GM19238 (cell line): ENCODE measurements around the gene CD46.
"Not testable (repeated sequence)": the region's sequence is repeated elsewhere in the genome, so short reads cannot be mapped to it uniquely, and the experiment has no call there.

ENCODE experiments used
- DNase-seq: peaks from one replicate; pipeline ENCODE4 v3.0.0; 2011; ENCODE audit warnings: low spot score; ENCODE audit not compliant: insufficient read length

The CD46 gene

GRCh38 chr1:207751790-207752455, at the start of gene CD46:
Gene CD46 (plus strand): TSS chr1:207752054. CDS start chr1:207752213, 159 bp downstream.
- DNase-seq = peak; percentile 75

GRCh38 chr1:207702317-207702716, 49.5 kb upstream of the CD46 start:
- no peak for DNase-seq

- no peak for DNase-seq
Observed at GRCh38 chr1:207703712-207704111, 48.1 kb upstream of the CD46 start.

- DNase-seq = not testable (repeated sequence)
Observed at GRCh38 chr1:207708004-207708403, 43.9 kb upstream of the CD46 start.

GRCh38 chr1:207711285-207711684, 40.6 kb upstream of the CD46 start:
- DNase-seq = no peak

GRCh38 chr1:207712701-207713100, 39.2 kb upstream of the CD46 start:
- not testable (repeated sequence) for DNase-seq

GRCh38 chr1:207713529-207713928, 38.3 kb upstream of the CD46 start:
- DNase-seq = no peak

- DNase-seq = no peak
Observed at GRCh38 chr1:207719234-207719633, 32.6 kb upstream of the CD46 start.

- DNase-seq = not testable (repeated sequence)
Observed at GRCh38 chr1:207728200-207728858, 23.5 kb upstream of the CD46 start.

GRCh38 chr1:207737503-207738157, 14.2 kb upstream of the CD46 start:
- not testable (repeated sequence) for DNase-seq

GRCh38 chr1:207738158-207738659, 13.6 kb upstream of the CD46 start:
- DNase-seq = not testable (repeated sequence)

- DNase-seq = no peak
Observed at GRCh38 chr1:207740207-207740606, 11.6 kb upstream of the CD46 start.

GRCh38 chr1:207742850-207743555, 8.9 kb upstream of the CD46 start:
- no peak for DNase-seq

- DNase-seq = no peak
Observed at GRCh38 chr1:207744000-207744534, 7.8 kb upstream of the CD46 start.

- no peak for DNase-seq
Observed at GRCh38 chr1:207745285-207745684, 6.6 kb upstream of the CD46 start.

- no peak for DNase-seq
Observed at GRCh38 chr1:207745839-207746767, 5.8 kb upstream of the CD46 start.

GRCh38 chr1:207747627-207748492, 4.0 kb upstream of the CD46 start:
- DNase-seq = no peak

GRCh38 chr1:207748737-207749528, 2.9 kb upstream of the CD46 start:
- DNase-seq = no peak
